Ovary (tissue), 10 donors: ENCODE data around the gene CNPY2. TPM values are rescaled to one million over a fixed set of nuclear protein-coding genes. Genes with fewer than 3 reads are reported as not detected.

Experiments used
- DNase-seq, 5 donors: peaks; one replicate each; pipeline ENCODE4 v3.0.0-alpha.2; 2019 to 2020
- H3K27ac ChIP-seq, 2 donors: fragments of 200-600 bp; one replicate each; pipeline versions ENCODE4 v1.5.1 to v1.8.0; 2019 to 2022
- H3K27me3 ChIP-seq: fragments of 200-600 bp; one replicate; pipeline ENCODE4 v1.8.0; 2022
- H3K36me3 ChIP-seq: fragments of 200-600 bp; sonication (generic); one replicate; pipeline ENCODE4 v1.5.1; 2019
- H3K4me1 ChIP-seq: one replicate; pipeline ENCODE4 v1.8.1; 2013; ENCODE audit warnings: mild to moderate bottlenecking, moderate library complexity; ENCODE audit not compliant: insufficient read depth
- H3K4me3 ChIP-seq: fragments of 200-600 bp; sonication (generic); one replicate; pipeline ENCODE4 v1.5.1; 2017
- H3K9me3 ChIP-seq, 2 donors: fragments of 200-600 bp in 1 of 2; sonication (generic) in 1 of 2; one replicate each; pipeline versions ENCODE4 v1.5.1 to v1.8.1; 2013 to 2019; ENCODE audit warnings: mild to moderate bottlenecking in 1 of 2, moderate library complexity in 1 of 2
- CTCF ChIP-seq, 3 donors: fragments of 450-650 bp in 2 of 3; fragments of 200-600 bp in 1 of 3; IDR thresholded peaks; one replicate each; pipeline versions ENCODE4 v1.5.1 to v1.8.0; 2016 to 2022; ENCODE audit warnings: antibody characterized with exemption in 3 of 3, mild to moderate bottlenecking in 1 of 3
- EP300 ChIP-seq: sonication (generic); formaldehyde crosslinking; IDR thresholded peaks from one replicate; pipeline ENCODE4 v1.6.1; 2017; ENCODE audit warnings: antibody characterized with exemption
- POLR2A ChIP-seq: fragments of 450-650 bp; IDR thresholded peaks from one replicate; pipeline ENCODE4 v1.6.1; 2017; ENCODE audit warnings: antibody characterized with exemption, mild to moderate bottlenecking, moderate library complexity
- WGBS, 3 donors: extraction: QIAGEN DNeasy Blood & Tissue Kit in 1 of 3; methylation state at CpG; one replicate each; pipeline versions ENCODE4 v1.1.5 to v1.1.7; 2013 to 2017; 5-methylcytosine and 5-hydroxymethylcytosine counted together
- intact Hi-C, 4 donors: fragments of 100-400 bp; cut with DNase I; formaldehyde crosslinking; loops; one replicate each; pipeline versions ENCODE4 v1.11.0 to v1.15.1; 2022 to 2023
- long read RNA-seq, 3 donors: library from polyadenylated mRNA in 2 of 3; unstranded in 2 of 3; transcript quantifications; one replicate each; pipeline ENCODE4 v2.0.0 and lab custom pipeline, GENCODE V29; 2021 to 2026
- polyA plus RNA-seq, 2 donors: library from polyadenylated mRNA; stranded (reverse); fragments of 200-250 nt in 1 of 2; fragments of 350-450 nt in 1 of 2; fragmentation: Illumina TruSeq in 1 of 2; extraction: RNeasy Lipid Tissue Mini Kit (QIAGEN cat#74804) in 1 of 2; gene quantifications; one replicate each; pipeline ENCODE4 v1.2.3, GENCODE V29; 2013 to 2014
- total RNA-seq, 7 donors: library from RNA; depleted of rRNA in 2 of 7; stranded (reverse); fragments of >200 nt in 2 of 7; fragmentation: NEBNext Ultra II Directional in 3 of 7; extraction: Animal tissue kit (Norgen Biotek cat#: 25700) in 3 of 7; gene quantifications; one replicate each; pipeline versions ENCODE4 v1.1.0 to v1.2.4, GENCODE V29; 2016 to 2023
- donor health status: DM: no; HTN: no; CAD: no; lungs with moderate emphysema.
- donor health status: DM: no; HTN: no; CAD: no.
- donor health status: Bipolar disorder and iron deficiency.
- donor health status: DM: yes; HTN: yes; CAD: no.
- donor health status: DM: no; HTN: no; CAD: no.
- donor health status: DM: yes; HTN: yes; CAD: no.

Gene CNPY2
- 100 to 1,000 TPM in 2 of 7 donors, 10 to 100 TPM in 5; 58.9 to 112 (median 84.9) TPM for total RNA-seq
- polyA plus RNA-seq = 100 to 1,000 TPM; 107 to 134 TPM
- long read RNA-seq, donor 1, transcript CNPY2-201 (6 exons, 1,214 nt) = major isoform, 31 of 45 reads
- long read RNA-seq, donor 1, partial matches to known transcripts = 1 of 45 reads
- long read RNA-seq, donor 1, other reads (novel, unspliced or antisense) = 7 of 45 reads
- long read RNA-seq, donor 2, transcript CNPY2-206 (3 exons, 817 nt) = minor isoform, 10 of 56 reads
- long read RNA-seq, donor 2, transcript CNPY2-201 (6 exons, 1,214 nt) = major isoform, 40 of 56 reads
- long read RNA-seq, donor 2, partial matches to known transcripts = 0 of 56 reads
- long read RNA-seq, donor 2, other reads (novel, unspliced or antisense) = 0 of 56 reads
- long read RNA-seq, donor 3, transcript CNPY2-206 (3 exons, 817 nt) = minor isoform, 8 of 78 reads
- long read RNA-seq, donor 3, transcript CNPY2-201 (6 exons, 1,214 nt) = major isoform, 54 of 78 reads
- long read RNA-seq, donor 3, partial matches to known transcripts = 3 of 78 reads
- long read RNA-seq, donor 3, other reads (novel, unspliced or antisense) = 10 of 78 reads

GRCh38 chr12:56315622-56316473, at the start of gene CNPY2:
Gene CNPY2, minus strand, starts transcription at chr12:56315988. Its CDS starts 771 bp downstream, at chr12:56315217.
- H3K4me3 ChIP-seq = peak within 1 kb of the TSS; percentile 88
- H3K27ac ChIP-seq = peak within 1 kb of the TSS; percentile 12 to 97
- WGBS, 3 donors = 0% methylated on average over 55 to 62 of the region's 62 CpGs
- peak in 1 of 3 donors; percentile 34 for TF ChIP-seq CTCF (IDR thresholded peaks at IDR 0.05)
- TF ChIP-seq POLR2A = peak; percentile 72
- no peak for TF ChIP-seq EP300
- no peaks in the 10 kb centered on the region for H3K27me3 ChIP-seq
- peak; percentile 94 to 96 (median 95) for DNase-seq
- H3K36me3 ChIP-seq = no peaks in the 10 kb centered on the region
- intact Hi-C loops = no loop called here
- peaks cover 2% of the 10 kb centered on the region for H3K4me1 ChIP-seq
- H3K9me3 ChIP-seq = no peaks in the 10 kb centered on the region

- intact Hi-C loops = no loop called here
- 92 to 93% (median 93%) methylated on average over 10 of the region's 10 CpGs for WGBS, 3 donors
- Histone ChIP-seq H3K4me3 (no peak within 1 kb of the TSS), H3K4me1 (peaks cover 6% of the 10 kb centered on the region), H3K27ac (no peak within 1 kb of the TSS), H3K9me3 (no peaks in the 10 kb centered on the region), H3K27me3 (no peaks in the 10 kb centered on the region), H3K36me3 (no peaks in the 10 kb centered on the region)
- TF ChIP-seq EP300 (no peak), CTCF (IDR thresholded peaks at IDR 0.05) (no peak), POLR2A (no peak)
- no peak for DNase-seq
These were observed 46.6 kb upstream of the CNPY2 start, which contains the start of gene APOF for GRCh38 chr12:56362130-56363059. Gene APOF, minus strand, starts transcription at chr12:56362857. Its CDS starts 112 bp downstream, at chr12:56362745.

- H3K36me3 ChIP-seq = no peaks in the 10 kb centered on the region
- no peak for DNase-seq
These were observed 45.8 kb upstream of the CNPY2 start for GRCh38 chr12:56361487-56362129.

More at GRCh38 chr12:56361487-56362129, 45.8 kb upstream of the CNPY2 start:
- H3K4me1 ChIP-seq = peaks cover 6% of the 10 kb centered on the region
- WGBS, 3 donors = 67 to 79% (median 74%) methylated on average over 8 of the region's 8 CpGs
- no peaks in the 10 kb centered on the region for H3K27me3 ChIP-seq
- intact Hi-C loops = no loop called here
- H3K27ac ChIP-seq = no peak overlapping the region
- no peaks in the 10 kb centered on the region for H3K9me3 ChIP-seq
- no peak overlapping the region for H3K4me3 ChIP-seq
- no peak for TF ChIP-seq POLR2A
